WTC11 (cell line): ENCODE measurements around the gene CLTB. TPM values are rescaled to one million over a fixed set of nuclear protein-coding genes. Genes with fewer than 3 reads are reported as not detected.

Experiments
- ATAC-seq: fragments of 200-7000 bp; cut with Tn5 transposase; 2 replicates; pipeline ENCODE4 v1.10.0; 2021; ENCODE audit warnings: mild to moderate bottlenecking, moderate library complexity
- CTCF ChIA-PET: fragments of 300-600 bp; sonication (Branson Sonifier 250); formaldehyde crosslinking; loops from one replicate; lab custom pipeline; 2021; ENCODE audit warnings: antibody characterized with exemption; lab: Charles Lee
- POLR2A ChIA-PET: fragments of 350-600 bp; sonication (Branson Sonifier 250); formaldehyde crosslinking; loops from one replicate; lab custom pipeline; 2021; ENCODE audit warnings: antibody characterized with exemption; lab: Charles Lee
- DNase-seq: peaks from one replicate; pipeline ENCODE4 v3.0.0; 2021; ENCODE audit warnings: low spot score
- H3K27ac Mint-ChIP-seq: 2 replicates; pipeline ENCODE4 v1.8.0; 2021; ENCODE audit warnings: mixed read lengths
- H3K27me3 Mint-ChIP-seq: 2 replicates; pipeline ENCODE4 v1.8.0; 2021; ENCODE audit warnings: low read depth, mild to moderate bottlenecking, moderate library complexity, mixed read lengths
- H3K36me3 Mint-ChIP-seq: 2 replicates; pipeline ENCODE4 v1.8.0; 2021; ENCODE audit warnings: mixed read lengths
- H3K4me1 Mint-ChIP-seq: 2 replicates; pipeline ENCODE4 v1.8.0; 2022; ENCODE audit warnings: mixed read lengths
- H3K4me3 Mint-ChIP-seq: 2 replicates; pipeline ENCODE4 v1.8.0; 2021; ENCODE audit warnings: mild to moderate bottlenecking, moderate library complexity, mixed read lengths
- H3K9me3 Mint-ChIP-seq: 2 replicates; pipeline ENCODE4 v1.8.0; 2021; ENCODE audit warnings: mixed read lengths
- ATF1 ChIP-seq: sonication (generic); formaldehyde crosslinking; IDR thresholded peaks from 2 replicates; pipeline ENCODE4 v1.8.1; 2023; ENCODE audit warnings: mild to moderate bottlenecking, moderate library complexity, missing genetic modification reagents
- ATF2 ChIP-seq: sonication (generic); formaldehyde crosslinking; IDR thresholded peaks from 2 replicates; pipeline ENCODE4 v1.8.1; 2022; ENCODE audit warnings: low read depth, missing genetic modification reagents, borderline replicate concordance
- CDX4 ChIP-seq: fragments of 250-450 bp; sonication (Bioruptor Pico); IDR thresholded peaks from 2 replicates; pipeline ENCODE4 v1.9.0; 2021; ENCODE audit warnings: moderate library complexity, mild to moderate bottlenecking, inconsistent platforms, borderline replicate concordance
- CREM ChIP-seq: sonication (generic); formaldehyde crosslinking; IDR thresholded peaks from 2 replicates; pipeline ENCODE4 v1.8.1; 2022; ENCODE audit warnings: mild to moderate bottlenecking, missing genetic modification reagents, moderate library complexity
- E2F1 ChIP-seq: sonication (generic); formaldehyde crosslinking; IDR thresholded peaks from 2 replicates; pipeline ENCODE4 v1.8.0; 2022; ENCODE audit warnings: mild to moderate bottlenecking, missing genetic modification reagents
- E2F5 ChIP-seq: sonication (generic); formaldehyde crosslinking; IDR thresholded peaks from 2 replicates; pipeline ENCODE4 v1.8.1; 2022; ENCODE audit warnings: mild to moderate bottlenecking, moderate library complexity, missing genetic modification reagents
- EMX1 ChIP-seq: fragments of 250-450 bp; sonication (Bioruptor Pico); IDR thresholded peaks from 2 replicates; pipeline ENCODE4 v1.8.0; 2021; ENCODE audit warnings: mild to moderate bottlenecking
- ETV6 ChIP-seq: sonication (generic); formaldehyde crosslinking; IDR thresholded peaks from 2 replicates; pipeline ENCODE4 v1.8.1; 2022; ENCODE audit warnings: mild to moderate bottlenecking, missing genetic modification reagents
- FOXK1 ChIP-seq: sonication (generic); formaldehyde crosslinking; IDR thresholded peaks from 2 replicates; pipeline ENCODE4 v1.8.0; 2022; ENCODE audit warnings: mild to moderate bottlenecking, moderate library complexity, missing genetic modification reagents
- JAZF1 ChIP-seq: fragments of 250-450 bp; sonication (Bioruptor Pico); IDR thresholded peaks from 2 replicates; pipeline ENCODE4 v1.9.0; 2021; ENCODE audit warnings: moderate library complexity, mild to moderate bottlenecking, inconsistent platforms
- MAX ChIP-seq: sonication (generic); formaldehyde crosslinking; IDR thresholded peaks from 2 replicates; pipeline ENCODE4 v1.8.0; 2022; ENCODE audit warnings: mild to moderate bottlenecking, missing genetic modification reagents
- NR3C1 ChIP-seq: sonication (generic); formaldehyde crosslinking; conservative IDR thresholded peaks from 2 replicates; pipeline ENCODE4 v1.8.1; 2023; ENCODE audit warnings: low read depth, mild to moderate bottlenecking, missing genetic modification reagents
- PRRX2 ChIP-seq: fragments of 250-450 bp; sonication (Bioruptor Pico); IDR thresholded peaks from 2 replicates; pipeline ENCODE4 v1.8.0; 2021; ENCODE audit warnings: mild to moderate bottlenecking
- RELA ChIP-seq: sonication (generic); formaldehyde crosslinking; IDR thresholded peaks from 2 replicates; pipeline ENCODE4 v1.8.1; 2022; ENCODE audit warnings: missing genetic modification reagents, mild to moderate bottlenecking, borderline replicate concordance
- TP53 ChIP-seq: sonication (generic); formaldehyde crosslinking; IDR thresholded peaks from 2 replicates; pipeline ENCODE4 v1.8.1; 2023; ENCODE audit warnings: mild to moderate bottlenecking, missing genetic modification reagents
- USF2 ChIP-seq: sonication (generic); formaldehyde crosslinking; IDR thresholded peaks from 2 replicates; pipeline ENCODE4 v1.8.1; 2023; ENCODE audit warnings: mild to moderate bottlenecking, missing genetic modification reagents, moderate library complexity
- ZNF263 ChIP-seq: sonication (generic); formaldehyde crosslinking; IDR thresholded peaks from 2 replicates; pipeline ENCODE4 v1.8.1; 2022; ENCODE audit warnings: low read depth, mild to moderate bottlenecking, moderate library complexity, missing genetic modification reagents
- total RNA-seq: library from RNA; stranded (reverse); gene quantifications from 3 replicates; pipeline ENCODE4 v1.2.3, GENCODE V29; 2021

The CLTB gene
- total RNA-seq, 1 experiment from 2014 or later = 33.8 TPM

GRCh38 chr5:176447591-176447977 lies 31.2 kb upstream of the CLTB start (continued):
- TF ChIP-seq ATF2 (CRISPR knock-in tag) = no peak
- TF ChIP-seq RELA (CRISPR knock-in tag) = no peak
- no peak for TF ChIP-seq PRRX2
- no peak for TF ChIP-seq NR3C1 (CRISPR knock-in tag)
- no peak for TF ChIP-seq USF2 (CRISPR knock-in tag)
- no peak for TF ChIP-seq ZNF263 (CRISPR knock-in tag)
- TF ChIP-seq CDX4 = no peak
- TF ChIP-seq FOXK1 (CRISPR knock-in tag) = peak; percentile 27; the same call in 1 of the 2 replicates
- TF ChIP-seq EMX1 (CRISPR knock-in tag) = no peak
- TF ChIP-seq TP53 (CRISPR knock-in tag) = no peak
- TF ChIP-seq CREM = no peak
- TF ChIP-seq ETV6 (CRISPR knock-in tag) = peak; percentile 75; the same call in 1 of the 2 replicates
- TF ChIP-seq MAX = peak; percentile 45; the same call in 1 of the 2 replicates
- no peak for TF ChIP-seq JAZF1 (CRISPR knock-in tag)

GRCh38 chr5:176446884-176447590 lies 30.7 kb upstream of the CLTB start:
- Mint-ChIP-seq H3K27me3 (no peaks in the 10 kb centered on the region; the same call in 1 of the 2 replicates), H3K4me3 (peak overlapping the region; percentile 94), H3K4me1 (peaks cover 21% of the 10 kb centered on the region), H3K9me3 (peaks cover 4% of the 10 kb centered on the region; the same call in 1 of the 2 replicates), H3K36me3 (0 out of 2 replicates have a peak, but pooled peaks cover 3% of the 10 kb centered on the region), H3K27ac (peak overlapping the region; percentile 97)
- ATAC-seq (no peak), DNase-seq (peak; percentile 28)
- TF ChIP-seq CDX4 = no peak
- 0 out of 2 replicates have a peak, but pooled peaks have one; percentile 54 for TF ChIP-seq E2F1
- 0 out of 2 replicates have a peak, but pooled peaks have one; percentile 21 for TF ChIP-seq ATF1 (CRISPR knock-in tag)
- TF ChIP-seq E2F5 = 0 out of 2 replicates have a peak, but pooled peaks have one; percentile 8
- POLR2A ChIA-PET = interaction anchor here (0.8 to 2.8 kb wide), 5 partner anchors 9 to 90 kb away, joined by 4 to 30 read pairs (median 6); partner anchors contain the start of genes CLTB, KIAA1191 and RNF44
- CTCF ChIA-PET = interaction anchor here (0.6 to 3.1 kb wide), 47 partner anchors 8 to 717 kb away, joined by 3 to 45 read pairs (median 4); partner anchors contain the start of genes CLTB, EIF4E1B, HIGD2A and NOP16
